Measurements from ENCODE around the gene CCDC149. TPM values are rescaled to one million over a fixed set of nuclear protein-coding genes. Genes with fewer than 3 reads are reported as not detected.

The CCDC149 gene
- total RNA-seq, 1 donor from 2014 or later: 10.2 TPM

DNA sequence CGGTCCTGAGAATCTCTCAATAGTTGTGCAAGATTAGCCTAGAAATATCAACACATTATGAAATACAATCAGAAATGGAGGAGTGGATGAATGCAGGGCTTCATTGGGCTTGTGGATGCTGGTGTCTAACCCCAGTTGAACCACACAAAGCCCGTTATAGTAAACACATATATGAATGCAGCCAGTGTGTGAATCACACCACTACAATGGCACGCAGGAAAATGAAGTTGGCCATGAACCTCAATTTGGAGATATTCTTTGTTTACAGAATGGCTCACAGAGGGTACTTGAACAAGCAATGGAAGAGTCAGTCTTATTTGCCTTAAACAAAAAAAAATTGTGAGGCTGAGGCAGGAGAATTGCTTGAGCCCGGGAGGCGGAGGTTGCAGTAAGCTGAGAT lies 59.7 kb downstream of the CCDC149 start:
- Histone ChIP-seq H4K20me1 (ENCODE audit: insufficient read depth, low read length) (no peaks in the 10 kb centered on the region), H3K27ac (ENCODE audit: low read depth, low read length) (no peak overlapping the region), H3K4me3 (ENCODE audit: insufficient read depth, low read depth, low read length) (no peak overlapping the region), H3K4me1 (ENCODE audit: insufficient read depth, low read length) (peaks cover 53% of the 10 kb centered on the region), H3K9me3 (ENCODE audit: insufficient read depth, low read depth, low read length) (no peaks in the 10 kb centered on the region), H3K4me2 (ENCODE audit: low read length) (peak overlapping the region; percentile 5), H3K36me3 (ENCODE audit: insufficient read depth, low read length) (no peaks in the 10 kb centered on the region), H3K9ac (ENCODE audit: low read length) (no peak overlapping the region), H3K79me2 (ENCODE audit: insufficient read depth, low read length) (no peaks in the 10 kb centered on the region), H2AFZ (ENCODE audit: low read depth, low read length) (no peak overlapping the region), H3K27me3 (ENCODE audit: insufficient read depth, low read length) (no peaks in the 10 kb centered on the region)
- peaks cover 54% of the 10 kb centered on the region for H3K4me1 Mint-ChIP-seq (ENCODE audit: low read depth, unreplicated experiment)
- H3K27ac Mint-ChIP-seq (ENCODE audit: unreplicated experiment): no peak overlapping the region
- FAIRE-seq: no peak
- DNase-seq (ENCODE audit: low read depth): peak; percentile 83
- no peak overlapping the region for H3K4me3 Mint-ChIP-seq (ENCODE audit: unreplicated experiment)
- no peaks in the 10 kb centered on the region for H3K27me3 Mint-ChIP-seq (ENCODE audit: low read depth, unreplicated experiment)
- peaks cover 2% of the 10 kb centered on the region for H3K9me3 Mint-ChIP-seq (ENCODE audit: unreplicated experiment)
- no peak for TF ChIP-seq EZH2 (IDR thresholded peaks at IDR 0.05; ENCODE audit: insufficient read depth, low read length)
- TF ChIP-seq, protein P1, sequence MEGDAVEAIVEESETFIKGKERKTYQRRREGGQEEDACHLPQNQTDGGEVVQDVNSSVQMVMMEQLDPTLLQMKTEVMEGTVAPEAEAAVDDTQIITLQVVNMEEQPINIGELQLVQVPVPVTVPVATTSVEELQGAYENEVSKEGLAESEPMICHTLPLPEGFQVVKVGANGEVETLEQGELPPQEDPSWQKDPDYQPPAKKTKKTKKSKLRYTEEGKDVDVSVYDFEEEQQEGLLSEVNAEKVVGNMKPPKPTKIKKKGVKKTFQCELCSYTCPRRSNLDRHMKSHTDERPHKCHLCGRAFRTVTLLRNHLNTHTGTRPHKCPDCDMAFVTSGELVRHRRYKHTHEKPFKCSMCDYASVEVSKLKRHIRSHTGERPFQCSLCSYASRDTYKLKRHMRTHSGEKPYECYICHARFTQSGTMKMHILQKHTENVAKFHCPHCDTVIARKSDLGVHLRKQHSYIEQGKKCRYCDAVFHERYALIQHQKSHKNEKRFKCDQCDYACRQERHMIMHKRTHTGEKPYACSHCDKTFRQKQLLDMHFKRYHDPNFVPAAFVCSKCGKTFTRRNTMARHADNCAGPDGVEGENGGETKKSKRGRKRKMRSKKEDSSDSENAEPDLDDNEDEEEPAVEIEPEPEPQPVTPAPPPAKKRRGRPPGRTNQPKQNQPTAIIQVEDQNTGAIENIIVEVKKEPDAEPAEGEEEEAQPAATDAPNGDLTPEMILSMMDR (IDR thresholded peaks at IDR 0.05; ENCODE audit: insufficient read depth, low read depth, low read length): no peak
- peaks cover 3% of the 10 kb centered on the region for H3K36me3 Mint-ChIP-seq (ENCODE audit: low read depth, unreplicated experiment)

DNA sequence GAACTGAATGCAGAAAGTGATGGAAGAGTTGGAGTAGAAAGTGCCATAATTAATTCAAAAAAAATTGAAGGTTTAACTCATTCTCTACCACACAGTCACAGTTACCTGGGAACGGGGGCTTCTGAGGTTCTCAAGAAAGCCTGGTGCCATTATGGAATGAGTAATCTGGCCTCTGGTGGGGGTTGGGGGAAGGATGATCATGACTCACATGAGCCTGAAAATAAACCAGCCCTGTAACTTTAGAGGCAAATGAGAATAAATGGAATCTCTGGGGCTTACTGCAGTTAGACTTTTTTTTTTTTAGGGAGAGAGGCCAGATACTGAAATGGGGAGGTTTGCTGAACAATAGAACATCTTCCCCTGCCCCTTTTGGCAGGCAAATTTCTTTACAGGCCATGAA lies 62.2 kb downstream of the CCDC149 start:
- peak; percentile 91 for DNase-seq (ENCODE audit: low read depth)

DNA sequence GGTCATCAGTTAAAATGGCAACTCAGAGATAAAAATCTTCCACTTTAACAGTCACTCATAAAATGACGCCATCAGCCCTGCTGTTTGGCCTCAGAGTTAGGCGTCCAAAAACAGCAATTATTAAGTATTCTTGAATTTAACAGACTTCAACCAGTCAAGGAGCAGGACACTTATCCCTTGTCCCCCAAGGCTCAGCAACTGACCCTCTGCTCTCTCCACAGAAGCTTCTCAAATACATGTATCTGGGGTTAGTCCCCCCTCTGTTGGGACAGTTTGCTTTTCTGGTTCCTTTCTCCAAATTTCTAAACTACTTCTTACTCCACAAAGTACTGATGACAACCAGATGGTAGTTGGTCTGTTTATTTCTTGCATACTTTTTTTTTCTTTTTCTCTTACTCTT lies 63.1 kb downstream of the CCDC149 start:
- Histone ChIP-seq H3K4me1 (ENCODE audit: insufficient read depth, low read length) (peaks cover 26% of the 10 kb centered on the region), H3K9me3 (ENCODE audit: insufficient read depth, low read depth, low read length) (no peaks in the 10 kb centered on the region), H3K27ac (ENCODE audit: low read depth, low read length) (no peak overlapping the region), H4K20me1 (ENCODE audit: insufficient read depth, low read length) (no peaks in the 10 kb centered on the region), H3K9ac (ENCODE audit: low read length) (no peak overlapping the region), H3K4me3 (ENCODE audit: insufficient read depth, low read depth, low read length) (no peak overlapping the region), H3K4me2 (ENCODE audit: low read length) (no peak overlapping the region), H3K27me3 (ENCODE audit: insufficient read depth, low read length) (no peaks in the 10 kb centered on the region), H3K36me3 (ENCODE audit: insufficient read depth, low read length) (no peaks in the 10 kb centered on the region), H3K79me2 (ENCODE audit: insufficient read depth, low read length) (no peaks in the 10 kb centered on the region), H2AFZ (ENCODE audit: low read depth, low read length) (no peak overlapping the region)
- peaks cover 3% of the 10 kb centered on the region for H3K36me3 Mint-ChIP-seq (ENCODE audit: low read depth, unreplicated experiment)
- H3K4me1 Mint-ChIP-seq (ENCODE audit: low read depth, unreplicated experiment): peaks cover 27% of the 10 kb centered on the region
- H3K27ac Mint-ChIP-seq (ENCODE audit: unreplicated experiment): no peak overlapping the region
- DNase-seq (ENCODE audit: low read depth) (no peak), FAIRE-seq (no peak)
- H3K27me3 Mint-ChIP-seq (ENCODE audit: low read depth, unreplicated experiment): no peaks in the 10 kb centered on the region
- no peak overlapping the region for H3K4me3 Mint-ChIP-seq (ENCODE audit: unreplicated experiment)
- TF ChIP-seq, protein P1 (IDR thresholded peaks at IDR 0.05; ENCODE audit: insufficient read depth, low read depth, low read length): no peak
- no peak for TF ChIP-seq EZH2 (IDR thresholded peaks at IDR 0.05; ENCODE audit: insufficient read depth, low read length)
- H3K9me3 Mint-ChIP-seq (ENCODE audit: unreplicated experiment): peaks cover 2% of the 10 kb centered on the region

More for the DNA sequence above, 62.2 kb downstream of the CCDC149 start:
- Histone ChIP-seq H3K79me2 (ENCODE audit: insufficient read depth, low read length) (no peaks in the 10 kb centered on the region), H3K4me2 (ENCODE audit: low read length) (peak overlapping the region; percentile 56), H3K4me1 (ENCODE audit: insufficient read depth, low read length) (peaks cover 28% of the 10 kb centered on the region), H3K27ac (ENCODE audit: low read depth, low read length) (peak overlapping the region; percentile 72), H3K9ac (ENCODE audit: low read length) (peak overlapping the region; percentile 45), H3K36me3 (ENCODE audit: insufficient read depth, low read length) (no peaks in the 10 kb centered on the region), H3K4me3 (ENCODE audit: insufficient read depth, low read depth, low read length) (no peak overlapping the region), H3K9me3 (ENCODE audit: insufficient read depth, low read depth, low read length) (no peaks in the 10 kb centered on the region), H3K27me3 (ENCODE audit: insufficient read depth, low read length) (no peaks in the 10 kb centered on the region), H4K20me1 (ENCODE audit: insufficient read depth, low read length) (no peaks in the 10 kb centered on the region), H2AFZ (ENCODE audit: low read depth, low read length) (no peak overlapping the region)
- peak; percentile 56 for FAIRE-seq
- peak overlapping the region; percentile 48 for H3K27ac Mint-ChIP-seq (ENCODE audit: unreplicated experiment)
- H3K4me3 Mint-ChIP-seq (ENCODE audit: unreplicated experiment): no peak overlapping the region
- H3K36me3 Mint-ChIP-seq (ENCODE audit: low read depth, unreplicated experiment): peaks cover 3% of the 10 kb centered on the region
- no peak for TF ChIP-seq EZH2 (IDR thresholded peaks at IDR 0.05; ENCODE audit: insufficient read depth, low read length)
- TF ChIP-seq, protein P1 (IDR thresholded peaks at IDR 0.05; ENCODE audit: insufficient read depth, low read depth, low read length): no peak
- H3K4me1 Mint-ChIP-seq (ENCODE audit: low read depth, unreplicated experiment): peaks cover 30% of the 10 kb centered on the region
- H3K27me3 Mint-ChIP-seq (ENCODE audit: low read depth, unreplicated experiment): no peaks in the 10 kb centered on the region
- peaks cover 2% of the 10 kb centered on the region for H3K9me3 Mint-ChIP-seq (ENCODE audit: unreplicated experiment)

All from astrocyte (in vitro differentiated cells and primary cell).